ENCODE results near the gene SFXN1. TPM values are rescaled to one million over a fixed set of nuclear protein-coding genes. Genes with fewer than 3 reads are reported as not detected.
"Not testable (repeated sequence)": the region's sequence is repeated elsewhere in the genome, so short reads cannot be mapped to it uniquely, and the experiment has no call there.

SFXN1 gene
- total and polyA plus RNA-seq, 2 of the 4 experiments (the other 2 are of a cell fraction), result 131 to 410 TPM

DNA sequence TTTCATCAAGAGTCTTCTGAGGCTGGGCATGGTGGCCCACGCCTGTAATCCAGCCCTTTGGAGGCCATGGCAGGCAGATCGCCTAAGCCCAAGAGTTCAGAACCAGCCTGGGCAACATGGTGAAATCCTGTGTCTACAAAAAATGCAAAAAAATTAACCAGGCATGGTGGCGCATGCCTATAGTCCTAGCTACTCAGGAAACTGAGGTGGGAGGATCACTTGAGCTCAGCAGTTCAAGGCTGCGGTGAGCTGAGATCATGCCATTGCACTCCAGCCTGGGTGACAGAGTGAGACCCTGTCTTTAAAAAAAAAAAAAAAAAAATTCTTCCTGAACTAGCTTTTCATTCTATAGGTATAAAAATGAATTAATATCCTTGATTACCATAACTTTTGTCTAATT lies 29.3 kb downstream of the SFXN1 start:
- H3K4ac ChIP-seq (ENCODE audit: low read depth, low read length); H4K20me1 ChIP-seq (ENCODE audit: insufficient read depth, low read length); in situ Hi-C loops (cut with MboI; ENCODE audit: low sequenced_read_pairs); H3K23ac ChIP-seq (ENCODE audit: low read depth, low read length); ATAC-seq (ENCODE audit: low read depth); BruUV-seq (replicated peaks); H2BK120ac ChIP-seq (ENCODE audit: low read depth, low read length); H3K9me1 ChIP-seq (ENCODE audit: insufficient read depth, low read length); H3K27ac ChIP-seq (ENCODE audit: insufficient read depth, low read length); H2AFZ ChIP-seq (replicated peaks; ENCODE audit: low read length, poor library complexity); DNase-seq; H4K91ac ChIP-seq (ENCODE audit: insufficient read depth, low read depth, low read length); H2BK20ac ChIP-seq (ENCODE audit: low read depth, low read length); H3K14ac ChIP-seq (replicated peaks; ENCODE audit: low read depth, low read length); intact Hi-C loops (cut with micrococcal nuclease); H3K4me1 ChIP-seq (ENCODE audit: control insufficient read depth, insufficient read depth, low read length); H4K8ac ChIP-seq (ENCODE audit: low read depth in 2 of 2, low read length in 2 of 2); H3K18ac ChIP-seq (ENCODE audit: low read depth, low read length); H2BK15ac ChIP-seq (ENCODE audit: low read depth, low read length); H3K9ac ChIP-seq (ENCODE audit: low read depth, low read length); H3K9me3 ChIP-seq (ENCODE audit: control insufficient read depth, insufficient read depth, low read length); CTCF ChIA-PET; POLR2A ChIA-PET (ENCODE audit: unreplicated experiment); H3K56ac ChIP-seq (ENCODE audit: extremely low read depth, insufficient read depth, low read length); H2AK5ac ChIP-seq (ENCODE audit: low read depth, low read length); H3K4me3 ChIP-seq (ENCODE audit: insufficient read depth, low read depth, low read length); H2AK9ac ChIP-seq (replicated peaks; ENCODE audit: low read depth, low read length, poor library complexity); H3K27me3 ChIP-seq (ENCODE audit: control insufficient read depth, insufficient read depth, low read length); H2BK5ac ChIP-seq (ENCODE audit: low read depth, low read length, poor library complexity, severe bottlenecking); H4K5ac ChIP-seq (ENCODE audit: low read depth, low read length); dilution Hi-C loops (cut with HindIII; ENCODE audit: low sequenced_read_pairs, unreplicated experiment); H3K4me2 ChIP-seq (ENCODE audit: low read depth, low read length): not testable (repeated sequence)
- peaks cover 23% of the 10 kb centered on the region for H3K36me3 ChIP-seq (ENCODE audit: control insufficient read depth, insufficient read depth, low read length)
- WGBS, 2 experiments (ENCODE audit: extremely low coverage in 2 of 2, insufficient read length in 1 of 2), result 100% methylated on average over 1 of the region's 4 CpGs; no CpG with 5 or more reads in 1 of the 2 experiments
- H3K79me1 ChIP-seq (ENCODE audit: low read depth in 1 of 2, low read length in 2 of 2), result peaks cover 7 to 14% of the 10 kb centered on the region in 2 experiments
